Activated naive CD4-positive, alpha-beta T cell treated with anti-CD3 and anti-CD28 coated beads, Interleukin-2, amount 10 ng/mL, durations not matched to agents 7 days and 5 days (primary cell): Measurements from ENCODE around the gene ZDHHC20.
"Not testable (repeated sequence)": the region's sequence is repeated elsewhere in the genome, so short reads cannot be mapped to it uniquely, and the experiment has no call there.

Source experiments
- CTCF ChIA-PET: fragments of 350-600 bp; sonication (Branson Sonifier 250); formaldehyde crosslinking; loops from one replicate; lab custom pipeline; 2021; ENCODE audit warnings: antibody characterized with exemption; lab: Charles Lee
- DNase-seq: peaks from one replicate; pipeline ENCODE4 v3.0.0-alpha.2; 2020
- H3K27ac Mint-ChIP-seq: one replicate; pipeline ENCODE4 v1.8.0; 2021; ENCODE audit warnings: mild to moderate bottlenecking, moderate library complexity, mixed read lengths
- H3K27me3 Mint-ChIP-seq: one replicate; pipeline ENCODE4 v1.8.0; 2021; ENCODE audit warnings: mild to moderate bottlenecking, mixed read lengths
- H3K36me3 Mint-ChIP-seq: one replicate; pipeline ENCODE4 v1.8.0; 2021; ENCODE audit warnings: mixed read lengths
- H3K4me1 Mint-ChIP-seq: one replicate; pipeline ENCODE4 v1.8.0; 2021; ENCODE audit warnings: mixed read lengths
- H3K4me3 Mint-ChIP-seq: one replicate; pipeline ENCODE4 v1.8.0; 2021; ENCODE audit warnings: mild to moderate bottlenecking, moderate library complexity, mixed read lengths
- H3K9me3 Mint-ChIP-seq: one replicate; pipeline ENCODE4 v1.8.0; 2021; ENCODE audit warnings: mixed read lengths

Gene ZDHHC20

DNA sequence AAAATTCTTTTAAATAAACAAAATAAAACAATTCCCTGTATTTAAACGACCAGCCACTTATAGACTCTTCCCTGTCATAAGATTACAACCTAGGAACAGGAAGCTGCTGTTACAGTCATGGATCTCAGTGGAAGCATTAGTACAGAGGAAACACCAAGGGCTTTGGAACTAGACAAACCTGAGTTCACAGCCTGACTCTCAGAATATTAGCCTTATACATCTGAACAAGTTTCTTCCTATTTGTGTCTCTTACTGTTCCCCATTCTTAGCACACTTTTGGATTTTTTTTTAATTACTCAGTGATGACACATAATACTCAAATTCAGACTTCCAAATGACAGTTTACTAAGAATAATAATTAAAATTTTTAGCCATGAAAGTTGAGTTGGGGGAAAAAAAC, 46.1 kb downstream of the ZDHHC20 start:
- no peaks in the 10 kb centered on the region for H3K27me3 Mint-ChIP-seq
- H3K9me3 Mint-ChIP-seq = peaks cover 15% of the 10 kb centered on the region
- H3K4me3 Mint-ChIP-seq = no peak overlapping the region
- DNase-seq = no peak
- no peaks in the 10 kb centered on the region for H3K4me1 Mint-ChIP-seq
- no peak overlapping the region for H3K27ac Mint-ChIP-seq
- CTCF ChIA-PET = no interaction called here
- peaks cover 58% of the 10 kb centered on the region for H3K36me3 Mint-ChIP-seq

DNA sequence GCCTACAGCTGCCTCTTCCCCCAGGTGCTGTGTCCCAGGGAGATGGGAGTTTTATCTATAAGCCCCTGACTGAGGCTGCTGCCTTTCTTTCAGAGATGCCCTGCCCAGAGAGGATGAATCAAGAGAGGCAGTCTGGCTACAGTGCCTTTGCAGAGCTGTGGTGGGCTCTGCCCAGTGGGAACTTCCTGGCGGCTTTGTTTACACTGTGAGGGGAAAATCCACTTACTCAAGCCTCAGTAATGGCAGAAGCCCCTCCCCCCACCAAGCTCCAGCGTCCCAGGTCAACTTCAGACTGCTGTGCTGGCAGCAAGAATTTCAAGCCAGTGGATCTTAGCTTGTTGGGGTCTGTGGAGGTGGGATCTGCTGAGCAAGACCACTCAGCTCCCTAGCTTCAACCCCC, 48.6 kb downstream of the ZDHHC20 start:
- DNase-seq, H3K4me1 Mint-ChIP-seq, H3K4me3 Mint-ChIP-seq, H3K27me3 Mint-ChIP-seq, H3K27ac Mint-ChIP-seq, CTCF ChIA-PET: not testable (repeated sequence)
- Mint-ChIP-seq H3K9me3 (peaks cover 36% of the 10 kb centered on the region), H3K36me3 (peaks cover 63% of the 10 kb centered on the region)

- Mint-ChIP-seq H3K27me3 (no peaks in the 10 kb centered on the region), H3K36me3 (peaks cover 65% of the 10 kb centered on the region), H3K4me1 (peaks cover 14% of the 10 kb centered on the region), H3K27ac (no peak overlapping the region), H3K9me3 (peaks cover 36% of the 10 kb centered on the region), H3K4me3 (no peak overlapping the region)
- DNase-seq = no peak
- CTCF ChIA-PET = no interaction called here
These were observed 53.8 kb downstream of the ZDHHC20 start for GRCh38 chr13:21405309-21405708.

GRCh38 chr13:21402586-21403307, 56.4 kb downstream of the ZDHHC20 start:
- CTCF ChIA-PET = interaction anchor here (0.7 kb wide), 1 partner anchor 58 kb away, joined by 3 read pairs; no protein-coding TSS in a partner anchor
- no peak for DNase-seq
- no peak overlapping the region for H3K27ac Mint-ChIP-seq
- no peak overlapping the region for H3K4me3 Mint-ChIP-seq
- H3K27me3 Mint-ChIP-seq = no peaks in the 10 kb centered on the region
- peaks cover 18% of the 10 kb centered on the region for H3K9me3 Mint-ChIP-seq
- peaks cover 48% of the 10 kb centered on the region for H3K36me3 Mint-ChIP-seq
- H3K4me1 Mint-ChIP-seq = peaks cover 29% of the 10 kb centered on the region

- H3K27me3 Mint-ChIP-seq = no peaks in the 10 kb centered on the region
- DNase-seq = peak; percentile 27
- peak overlapping the region; percentile 35 for H3K4me3 Mint-ChIP-seq
- peak overlapping the region; percentile 89 for H3K27ac Mint-ChIP-seq
- peaks cover 47% of the 10 kb centered on the region for H3K36me3 Mint-ChIP-seq
- H3K4me1 Mint-ChIP-seq = peaks cover 50% of the 10 kb centered on the region
- H3K9me3 Mint-ChIP-seq = no peaks in the 10 kb centered on the region
- CTCF ChIA-PET = no interaction called here
These were observed 59.4 kb downstream of the ZDHHC20 start for GRCh38 chr13:21399741-21400140.

DNA sequence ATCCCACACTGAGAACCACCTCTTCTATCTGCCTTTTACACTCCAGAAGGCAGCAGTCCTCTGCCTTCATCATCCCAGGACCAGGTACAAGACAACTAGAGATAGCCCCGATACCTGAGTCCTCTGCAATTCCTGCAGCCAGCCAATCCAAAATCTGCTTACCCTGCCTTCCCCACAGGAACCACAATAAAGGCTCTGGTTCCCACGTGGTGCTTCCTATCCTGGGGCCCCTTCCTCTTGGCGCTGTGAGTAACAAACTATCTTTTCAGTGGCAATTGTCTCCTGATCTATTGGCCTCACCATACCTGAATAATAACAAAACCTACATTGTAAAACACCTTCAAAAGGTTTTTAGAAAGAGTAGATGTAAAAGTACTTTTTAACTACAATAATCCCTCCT, 63.1 kb downstream of the ZDHHC20 start:
- CTCF ChIA-PET = no interaction called here
- Mint-ChIP-seq H3K27ac (no peak overlapping the region), H3K4me1 (peaks cover 39% of the 10 kb centered on the region), H3K36me3 (peaks cover 30% of the 10 kb centered on the region), H3K9me3 (no peaks in the 10 kb centered on the region), H3K4me3 (peak overlapping the region; percentile 11), H3K27me3 (no peaks in the 10 kb centered on the region)
- peak; percentile 62 for DNase-seq

- peaks cover 54% of the 10 kb centered on the region for H3K36me3 Mint-ChIP-seq
- peaks cover 2% of the 10 kb centered on the region for H3K4me1 Mint-ChIP-seq
- H3K9me3 Mint-ChIP-seq = peaks cover 8% of the 10 kb centered on the region
- DNase-seq = no peak
- H3K27me3 Mint-ChIP-seq = no peaks in the 10 kb centered on the region
- CTCF ChIA-PET = interaction anchor here (2.2 kb wide), 1 partner anchor 88 kb away, joined by 7 read pairs; no protein-coding TSS in a partner anchor
- no peak overlapping the region for H3K4me3 Mint-ChIP-seq
- no peak overlapping the region for H3K27ac Mint-ChIP-seq
These were observed 70.0 kb downstream of the ZDHHC20 start for GRCh38 chr13:21389124-21389523.

DNA sequence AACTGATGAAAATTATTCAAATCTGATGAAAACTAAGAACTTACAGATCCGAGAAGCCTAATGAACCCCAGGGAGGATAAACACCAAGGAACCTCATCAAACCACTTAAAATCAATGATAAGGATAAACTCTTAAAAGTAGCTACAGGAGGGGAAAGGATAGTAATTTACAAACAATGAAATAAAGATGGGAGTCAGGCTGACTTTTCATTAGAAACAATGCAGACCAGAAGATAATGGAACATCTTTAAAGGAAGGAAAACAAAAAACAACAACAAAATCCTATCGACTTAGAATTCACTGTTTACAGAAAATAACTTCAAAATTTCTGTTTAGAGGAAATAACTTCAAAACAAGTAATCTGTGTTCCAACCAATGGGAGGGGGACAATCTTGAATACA, 73.4 kb downstream of the ZDHHC20 start:
- Mint-ChIP-seq H3K4me1 (peaks cover 2% of the 10 kb centered on the region), H3K27me3 (no peaks in the 10 kb centered on the region), H3K4me3 (no peak overlapping the region), H3K36me3 (peaks cover 69% of the 10 kb centered on the region), H3K9me3 (peaks cover 8% of the 10 kb centered on the region), H3K27ac (no peak overlapping the region)
- no peak for DNase-seq
- CTCF ChIA-PET = interaction anchor here (0.7 kb wide), 1 partner anchor 14 kb away, joined by 3 read pairs; no protein-coding TSS in a partner anchor

DNA sequence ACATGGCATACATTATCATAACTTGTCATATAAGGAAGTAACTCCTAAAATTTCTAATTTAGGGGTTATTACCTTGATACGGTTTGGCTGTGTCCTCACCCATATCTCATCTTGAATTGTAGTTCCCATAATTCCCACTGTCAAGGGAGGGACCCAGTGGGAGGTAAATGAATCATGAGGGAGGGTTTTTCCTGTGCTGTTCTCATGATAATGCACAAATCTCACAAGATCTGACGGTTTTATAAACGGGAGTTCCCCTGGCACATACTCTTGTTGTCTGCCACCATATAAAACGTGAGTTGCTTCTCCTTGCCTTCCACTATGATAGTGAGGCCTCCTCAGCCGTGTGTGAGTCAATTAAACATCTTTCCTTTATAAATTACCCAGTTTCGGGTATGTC, 76.0 kb downstream of the ZDHHC20 start:
- CTCF ChIA-PET = no interaction called here
- peaks cover 8% of the 10 kb centered on the region for H3K9me3 Mint-ChIP-seq
- DNase-seq = no peak
- no peaks in the 10 kb centered on the region for H3K27me3 Mint-ChIP-seq
- H3K27ac Mint-ChIP-seq = no peak overlapping the region
- no peaks in the 10 kb centered on the region for H3K4me1 Mint-ChIP-seq
- no peak overlapping the region for H3K4me3 Mint-ChIP-seq
- peaks cover 46% of the 10 kb centered on the region for H3K36me3 Mint-ChIP-seq

- H3K27ac Mint-ChIP-seq = peak overlapping the region; percentile 62
- H3K9me3 Mint-ChIP-seq, H3K4me3 Mint-ChIP-seq, H3K4me1 Mint-ChIP-seq, H3K27me3 Mint-ChIP-seq, CTCF ChIA-PET, DNase-seq: not testable (repeated sequence)
- H3K36me3 Mint-ChIP-seq = peaks cover 33% of the 10 kb centered on the region
These were observed 81.8 kb downstream of the ZDHHC20 start for GRCh38 chr13:21376998-21377985.

GRCh38 chr13:21372530-21372929, 86.6 kb downstream of the ZDHHC20 start:
- Mint-ChIP-seq H3K27me3 (no peaks in the 10 kb centered on the region), H3K4me1 (no peaks in the 10 kb centered on the region), H3K36me3 (peaks cover 18% of the 10 kb centered on the region), H3K27ac (no peak overlapping the region), H3K9me3 (no peaks in the 10 kb centered on the region), H3K4me3 (no peak overlapping the region)
- CTCF ChIA-PET = interaction anchor here (0.6 kb wide), 1 partner anchor 13 kb away, joined by 3 read pairs; no protein-coding TSS in a partner anchor
- no peak for DNase-seq

- CTCF ChIA-PET = no interaction called here
These were observed 88.1 kb downstream of the ZDHHC20 start for GRCh38 chr13:21371011-21371410.

GRCh38 chr13:21365574-21365973, 93.5 kb downstream of the ZDHHC20 start:
- Mint-ChIP-seq H3K27me3 (peaks cover 5% of the 10 kb centered on the region), H3K27ac (peak overlapping the region; percentile 29), H3K4me1 (peaks cover 12% of the 10 kb centered on the region), H3K36me3 (no peaks in the 10 kb centered on the region), H3K4me3 (no peak overlapping the region), H3K9me3 (no peaks in the 10 kb centered on the region)
- DNase-seq = peak; percentile 24
- CTCF ChIA-PET = interaction anchor here (0.5 kb wide), 1 partner anchor 10 kb away, joined by 3 read pairs; no protein-coding TSS in a partner anchor

More at GRCh38 chr13:21371011-21371410, 88.1 kb downstream of the ZDHHC20 start:
- no peak overlapping the region for H3K4me3 Mint-ChIP-seq
- peaks cover 3% of the 10 kb centered on the region for H3K4me1 Mint-ChIP-seq
- H3K36me3 Mint-ChIP-seq = peaks cover 14% of the 10 kb centered on the region
- no peaks in the 10 kb centered on the region for H3K9me3 Mint-ChIP-seq
- no peak for DNase-seq
- no peak overlapping the region for H3K27ac Mint-ChIP-seq
- H3K27me3 Mint-ChIP-seq = no peaks in the 10 kb centered on the region

- H3K4me1 Mint-ChIP-seq = peaks cover 12% of the 10 kb centered on the region
- CTCF ChIA-PET = no interaction called here
- no peak overlapping the region for H3K4me3 Mint-ChIP-seq
- no peaks in the 10 kb centered on the region for H3K36me3 Mint-ChIP-seq
- no peak overlapping the region for H3K27ac Mint-ChIP-seq
- H3K9me3 Mint-ChIP-seq = no peaks in the 10 kb centered on the region
- peaks cover 5% of the 10 kb centered on the region for H3K27me3 Mint-ChIP-seq
- no peak for DNase-seq
These were observed 94.2 kb downstream of the ZDHHC20 start for GRCh38 chr13:21364916-21365315.
